K562 (cell line): ENCODE results near the gene TMEM72.

Experiments
- POLR2A ChIP-seq: fragments of 450-650 bp; conservative IDR thresholded peaks from 2 replicates; pipeline ENCODE4 v1.6.1; 2016
- POLR2AphosphoS5 ChIP-seq: IDR thresholded peaks from 2 replicates; pipeline ENCODE4 v1.6.1; 2011; ENCODE audit warnings: mild to moderate bottlenecking, low read depth, low read length, moderate library complexity; ENCODE audit not compliant: control insufficient read depth, insufficient read depth
- TF ChIP-seq, protein P1 (sequence below): fragments of 250-450 bp; sonication (Bioruptor Pico); IDR thresholded peaks from 2 replicates; pipeline ENCODE4 v1.5.1; 2021; ENCODE audit warnings: mild to moderate bottlenecking
- TF ChIP-seq, protein P2 (sequence below), 2 experiments: fragments of 250-450 bp in 1 of 2; fragments of 450-650 bp in 1 of 2; sonication (Bioruptor Pico) in 1 of 2; IDR thresholded peaks; 2 replicates each; pipeline versions ENCODE4 v1.6.1 to v1.8.0; 2016 to 2021; ENCODE audit warnings: mild to moderate bottlenecking in 2 of 2, moderate library complexity in 2 of 2, missing compliant biosample characterization in 1 of 2, missing genetic modification characterization in 1 of 2

DNA sequence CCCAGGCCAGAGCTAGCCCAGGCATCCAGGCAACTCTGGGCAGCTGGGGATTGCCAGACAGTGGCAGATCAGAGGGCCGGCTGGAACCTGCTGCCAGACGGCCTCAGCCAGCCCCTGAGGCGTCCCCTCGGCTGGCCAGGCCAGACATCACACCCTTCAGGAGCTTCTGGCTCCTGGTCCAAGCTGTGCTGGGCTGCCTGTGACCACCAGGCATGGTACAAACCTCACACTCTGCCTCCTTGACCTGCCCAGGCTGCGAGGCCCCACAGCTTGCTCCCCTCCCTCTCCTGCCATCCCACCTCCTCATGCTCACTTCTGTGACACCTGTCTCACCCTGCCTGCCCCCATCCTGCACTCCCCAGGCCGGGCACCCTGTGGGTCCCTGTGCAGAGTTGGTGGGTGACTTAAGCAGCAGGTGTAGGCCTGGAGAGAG is 61.8 kb downstream of the TMEM72 start:
- TF ChIP-seq, protein P1, sequence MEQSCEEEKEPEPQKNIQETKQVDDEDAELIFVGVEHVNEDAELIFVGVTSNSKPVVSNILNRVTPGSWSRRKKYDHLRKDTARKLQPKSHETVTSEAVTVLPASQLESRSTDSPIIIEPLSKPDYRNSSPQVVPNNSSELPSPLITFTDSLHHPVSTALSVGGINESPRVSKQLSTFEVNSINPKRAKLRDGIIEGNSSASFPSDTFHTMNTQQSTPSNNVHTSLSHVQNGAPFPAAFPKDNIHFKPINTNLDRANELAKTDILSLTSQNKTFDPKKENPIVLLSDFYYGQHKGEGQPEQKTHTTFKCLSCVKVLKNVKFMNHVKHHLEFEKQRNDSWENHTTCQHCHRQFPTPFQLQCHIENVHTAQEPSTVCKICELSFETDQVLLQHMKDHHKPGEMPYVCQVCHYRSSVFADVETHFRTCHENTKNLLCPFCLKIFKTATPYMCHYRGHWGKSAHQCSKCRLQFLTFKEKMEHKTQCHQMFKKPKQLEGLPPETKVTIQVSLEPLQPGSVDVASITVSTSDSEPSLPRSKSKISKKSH (CRISPR knock-in tag), result no peak
- TF ChIP-seq POLR2AphosphoS5 (no peak), POLR2A (no peak)
- TF ChIP-seq, protein P2, sequence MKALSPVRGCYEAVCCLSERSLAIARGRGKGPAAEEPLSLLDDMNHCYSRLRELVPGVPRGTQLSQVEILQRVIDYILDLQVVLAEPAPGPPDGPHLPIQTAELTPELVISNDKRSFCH (CRISPR knock-in tag; IDR thresholded peaks at IDR 0.05), result no peak
- TF ChIP-seq, protein P2 (tag; IDR thresholded peaks at IDR 0.05), result no peak
